Transverse colon (tissue), 3 donors: Measurements from ENCODE around the gene RIIAD1.

Source experiments
- EP300 ChIP-seq: sonication (generic); formaldehyde crosslinking; IDR thresholded peaks from one replicate; pipeline ENCODE4 v1.6.1; 2017; ENCODE audit warnings: antibody characterized with exemption, low read depth
- POLR2A ChIP-seq: fragments of 450-650 bp; IDR thresholded peaks from one replicate; pipeline ENCODE4 v1.6.1; 2016; ENCODE audit warnings: antibody characterized with exemption, mild to moderate bottlenecking, moderate library complexity
- TF ChIP-seq, protein P1 (sequence below), 5 experiments: fragments of 200-600 bp in 3 of 5; fragments of 450-650 bp in 2 of 5; sonication (generic) in 3 of 5; IDR thresholded peaks; 1 replicate in 2 of 5; 2 replicates in 3 of 5; pipeline ENCODE4 v1.5.1; 2016 to 2017; ENCODE audit warnings: antibody characterized with exemption in 5 of 5, inconsistent platforms in 3 of 5, mild to moderate bottlenecking in 2 of 5, moderate library complexity in 1 of 5

DNA sequence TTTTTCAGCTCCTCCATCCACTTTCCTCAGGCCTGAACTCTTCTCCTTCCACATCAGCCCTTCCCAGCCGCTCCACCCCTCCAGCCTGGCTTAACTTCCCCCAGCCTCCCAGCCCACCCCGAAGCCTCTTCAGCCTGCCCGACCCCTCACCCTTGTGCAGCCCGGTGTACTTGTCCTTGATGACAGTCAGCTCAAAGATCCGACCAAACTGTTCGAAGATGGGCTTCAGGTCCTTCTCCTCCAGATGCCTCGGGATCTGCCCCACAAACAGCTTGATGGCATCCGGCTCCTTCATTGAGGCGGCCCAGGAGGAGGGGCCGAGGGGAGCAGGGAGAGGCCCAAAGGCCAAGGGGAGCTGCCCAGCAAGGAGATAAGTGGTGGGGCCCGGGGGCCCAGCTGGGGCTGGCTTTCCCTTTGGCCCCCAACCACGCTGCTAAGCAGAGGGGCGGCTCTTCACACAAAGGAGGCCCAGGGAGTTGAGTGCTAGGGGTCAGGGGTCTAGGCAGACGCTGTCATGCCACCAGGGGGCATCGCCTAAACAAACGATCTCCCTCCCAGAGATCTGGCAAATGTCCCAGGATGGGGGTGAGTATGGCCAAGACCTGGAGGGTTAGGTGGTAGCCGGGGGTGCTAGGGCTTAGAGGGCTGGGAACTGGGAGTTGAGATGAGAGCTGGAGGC is 5.5 kb upstream of the RIIAD1 start:
- TF ChIP-seq POLR2A, result no peak
- TF ChIP-seq, protein P1, sequence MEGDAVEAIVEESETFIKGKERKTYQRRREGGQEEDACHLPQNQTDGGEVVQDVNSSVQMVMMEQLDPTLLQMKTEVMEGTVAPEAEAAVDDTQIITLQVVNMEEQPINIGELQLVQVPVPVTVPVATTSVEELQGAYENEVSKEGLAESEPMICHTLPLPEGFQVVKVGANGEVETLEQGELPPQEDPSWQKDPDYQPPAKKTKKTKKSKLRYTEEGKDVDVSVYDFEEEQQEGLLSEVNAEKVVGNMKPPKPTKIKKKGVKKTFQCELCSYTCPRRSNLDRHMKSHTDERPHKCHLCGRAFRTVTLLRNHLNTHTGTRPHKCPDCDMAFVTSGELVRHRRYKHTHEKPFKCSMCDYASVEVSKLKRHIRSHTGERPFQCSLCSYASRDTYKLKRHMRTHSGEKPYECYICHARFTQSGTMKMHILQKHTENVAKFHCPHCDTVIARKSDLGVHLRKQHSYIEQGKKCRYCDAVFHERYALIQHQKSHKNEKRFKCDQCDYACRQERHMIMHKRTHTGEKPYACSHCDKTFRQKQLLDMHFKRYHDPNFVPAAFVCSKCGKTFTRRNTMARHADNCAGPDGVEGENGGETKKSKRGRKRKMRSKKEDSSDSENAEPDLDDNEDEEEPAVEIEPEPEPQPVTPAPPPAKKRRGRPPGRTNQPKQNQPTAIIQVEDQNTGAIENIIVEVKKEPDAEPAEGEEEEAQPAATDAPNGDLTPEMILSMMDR (IDR thresholded peaks at IDR 0.05), result no peak
- no peak for TF ChIP-seq EP300
